HEK293 (cell line): ENCODE results near the gene FBXL7.

Experiments used
- CTCF ChIA-PET: fragments of 350-600 bp; formaldehyde crosslinking; extraction: SDS; loops from one replicate; lab custom pipeline; 2021; ENCODE audit warnings: antibody characterized with exemption; lab: Yijun Ruan, JAX
- POLR2A ChIA-PET: fragments of 300-600 bp; formaldehyde crosslinking; extraction: SDS; loops from one replicate; lab custom pipeline; 2020; ENCODE audit warnings: antibody characterized with exemption, inconsistent platforms; lab: Yijun Ruan, JAX
- H3K27ac ChIP-seq: fragments of 200-500 bp; sonication (Bioruptor generic); 2 replicates; pipeline ENCODE4 v1.5.1; 2014; ENCODE audit warnings: low read depth, low read length, control low read depth, inconsistent platforms; ENCODE audit errors: extremely low read depth
- H3K36me3 ChIP-seq, 2 experiments: fragments of 200-500 bp in 1 of 2; sonication (Bioruptor generic) in 1 of 2; 1 replicate in 1 of 2; 2 replicates in 1 of 2; pipeline ENCODE4 v1.5.1; 2014 to 2017; ENCODE audit warnings: inconsistent platforms in 2 of 2, low read length in 2 of 2; ENCODE audit not compliant: control insufficient read depth in 2 of 2, insufficient read depth in 1 of 2
- H3K4me1 ChIP-seq: fragments of 200-500 bp; sonication (Bioruptor generic); 2 replicates; pipeline ENCODE4 v1.5.1; 2014; ENCODE audit warnings: mild to moderate bottlenecking, low read length, inconsistent platforms; ENCODE audit not compliant: control insufficient read depth, insufficient read depth
- H3K4me3 ChIP-seq: 2 replicates; pipeline ENCODE4 v1.5.1; 2011; ENCODE audit warnings: low read depth, mild to moderate bottlenecking, control low read depth, low read length, moderate library complexity
- H3K9me3 ChIP-seq: fragments of 200-500 bp; sonication (Bioruptor generic); 2 replicates; pipeline ENCODE4 v1.5.1; 2014; ENCODE audit warnings: low read depth, low read length, inconsistent platforms; ENCODE audit not compliant: control insufficient read depth, insufficient read depth
- PBX3 ChIP-seq: sonication (generic); formaldehyde crosslinking; IDR thresholded peaks from 2 replicates; pipeline ENCODE4 v1.8.1; 2022; ENCODE audit warnings: mild to moderate bottlenecking, moderate library complexity, missing genetic modification reagents
- REPIN1 ChIP-seq: fragments of 450-650 bp; formaldehyde crosslinking; IDR thresholded peaks from 2 replicates; pipeline ENCODE4 v1.5.1; 2017; ENCODE audit warnings: missing biosample characterization, missing genetic modification characterization, low read depth
- WT1 ChIP-seq: fragments of 450-650 bp; formaldehyde crosslinking; IDR thresholded peaks from 2 replicates; pipeline ENCODE4 v1.5.1; 2016; ENCODE audit warnings: missing biosample characterization, missing genetic modification characterization
- YY1 ChIP-seq: fragments of 450-650 bp; formaldehyde crosslinking; IDR thresholded peaks from 2 replicates; pipeline ENCODE4 v1.5.1; 2018; ENCODE audit warnings: missing biosample characterization, missing genetic modification characterization
- ZBTB10 ChIP-seq: fragments of 450-650 bp; formaldehyde crosslinking; IDR thresholded peaks from 2 replicates; pipeline ENCODE4 v1.5.1; 2016; ENCODE audit warnings: missing biosample characterization, missing genetic modification characterization
- ZBTB11 ChIP-seq: fragments of 450-650 bp; formaldehyde crosslinking; conservative IDR thresholded peaks from 2 replicates; pipeline ENCODE4 v1.5.1; 2016; ENCODE audit warnings: low read depth, missing biosample characterization, missing genetic modification characterization
- ZBTB21 ChIP-seq: fragments of 450-650 bp; formaldehyde crosslinking; IDR thresholded peaks from 2 replicates; pipeline ENCODE4 v1.5.1; 2017; ENCODE audit warnings: missing biosample characterization, missing genetic modification characterization
- ZNF132 ChIP-seq: fragments of 450-650 bp; formaldehyde crosslinking; IDR thresholded peaks from 2 replicates; pipeline ENCODE4 v1.5.1; 2017; ENCODE audit warnings: missing biosample characterization, missing genetic modification characterization, borderline replicate concordance
- ZNF155 ChIP-seq: fragments of 450-650 bp; formaldehyde crosslinking; IDR thresholded peaks from 2 replicates; pipeline ENCODE4 v1.5.1; 2016; ENCODE audit warnings: missing biosample characterization, missing genetic modification characterization
- ZNF202 ChIP-seq: fragments of 450-650 bp; formaldehyde crosslinking; IDR thresholded peaks from 2 replicates; pipeline ENCODE4 v1.5.1; 2016; ENCODE audit warnings: missing biosample characterization, missing genetic modification characterization, borderline replicate concordance
- ZNF223 ChIP-seq: fragments of 450-650 bp; formaldehyde crosslinking; IDR thresholded peaks from 2 replicates; pipeline ENCODE4 v1.5.1; 2016; ENCODE audit warnings: missing biosample characterization, missing genetic modification characterization
- ZNF248 ChIP-seq: fragments of 450-650 bp; formaldehyde crosslinking; IDR thresholded peaks from 2 replicates; pipeline ENCODE4 v1.5.1; 2017; ENCODE audit warnings: missing biosample characterization, missing genetic modification characterization
- ZNF610 ChIP-seq: fragments of 450-650 bp; formaldehyde crosslinking; IDR thresholded peaks from 2 replicates; pipeline ENCODE4 v1.5.1; 2016; ENCODE audit warnings: missing biosample characterization, missing genetic modification characterization, borderline replicate concordance
- ZNF670 ChIP-seq: fragments of 450-650 bp; formaldehyde crosslinking; IDR thresholded peaks from 2 replicates; pipeline ENCODE4 v1.5.1; 2016; ENCODE audit warnings: missing biosample characterization, missing genetic modification characterization, low read depth
- ZNF837 ChIP-seq: fragments of 450-650 bp; formaldehyde crosslinking; IDR thresholded peaks from 2 replicates; pipeline ENCODE4 v1.5.1; 2016; ENCODE audit warnings: missing biosample characterization, missing genetic modification characterization
- ZSCAN23 ChIP-seq: fragments of 450-650 bp; formaldehyde crosslinking; IDR thresholded peaks from 2 replicates; pipeline ENCODE4 v1.5.1; 2016; ENCODE audit warnings: missing biosample characterization, missing genetic modification characterization
- TF ChIP-seq, protein P1 (sequence below): fragments of 450-650 bp; formaldehyde crosslinking; IDR thresholded peaks from 2 replicates; pipeline ENCODE4 v1.5.1; 2016; ENCODE audit warnings: missing biosample characterization, missing genetic modification characterization
- TF ChIP-seq, protein P2 (sequence below): fragments of 450-650 bp; formaldehyde crosslinking; IDR thresholded peaks from 2 replicates; pipeline ENCODE4 v1.5.1; 2017; ENCODE audit warnings: missing biosample characterization, missing genetic modification characterization

The FBXL7 gene

GRCh38 chr5:15558681-15559080, 58.7 kb downstream of the FBXL7 start (continued):
- TF ChIP-seq, protein P1, sequence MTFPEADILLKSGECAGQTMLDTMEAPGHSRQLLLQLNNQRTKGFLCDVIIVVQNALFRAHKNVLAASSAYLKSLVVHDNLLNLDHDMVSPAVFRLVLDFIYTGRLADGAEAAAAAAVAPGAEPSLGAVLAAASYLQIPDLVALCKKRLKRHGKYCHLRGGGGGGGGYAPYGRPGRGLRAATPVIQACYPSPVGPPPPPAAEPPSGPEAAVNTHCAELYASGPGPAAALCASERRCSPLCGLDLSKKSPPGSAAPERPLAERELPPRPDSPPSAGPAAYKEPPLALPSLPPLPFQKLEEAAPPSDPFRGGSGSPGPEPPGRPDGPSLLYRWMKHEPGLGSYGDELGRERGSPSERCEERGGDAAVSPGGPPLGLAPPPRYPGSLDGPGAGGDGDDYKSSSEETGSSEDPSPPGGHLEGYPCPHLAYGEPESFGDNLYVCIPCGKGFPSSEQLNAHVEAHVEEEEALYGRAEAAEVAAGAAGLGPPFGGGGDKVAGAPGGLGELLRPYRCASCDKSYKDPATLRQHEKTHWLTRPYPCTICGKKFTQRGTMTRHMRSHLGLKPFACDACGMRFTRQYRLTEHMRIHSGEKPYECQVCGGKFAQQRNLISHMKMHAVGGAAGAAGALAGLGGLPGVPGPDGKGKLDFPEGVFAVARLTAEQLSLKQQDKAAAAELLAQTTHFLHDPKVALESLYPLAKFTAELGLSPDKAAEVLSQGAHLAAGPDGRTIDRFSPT (tag by site-specific recombination): no peak
- TF ChIP-seq YY1 (tag by site-specific recombination): no peak
- TF ChIP-seq ZBTB21 (tag by site-specific recombination): no peak
- TF ChIP-seq ZNF202: no peak
- no peak for TF ChIP-seq ZSCAN23 (tag by site-specific recombination)
- TF ChIP-seq ZNF248: no peak
- TF ChIP-seq ZBTB10: no peak

GRCh38 chr5:15560421-15560820, 60.4 kb downstream of the FBXL7 start:
- ChIA-PET POLR2A (no interaction called here), CTCF (no interaction called here)
- H3K36me3 ChIP-seq: no peaks in the 10 kb centered on the region
- no peaks in the 10 kb centered on the region for H3K9me3 ChIP-seq
- no peak overlapping the region for H3K27ac ChIP-seq
- TF ChIP-seq REPIN1 (no peak), ZNF132 (no peak)
- H3K4me3 ChIP-seq: no peak overlapping the region
- H3K4me1 ChIP-seq: no peaks in the 10 kb centered on the region

GRCh38 chr5:15564523-15564922, 64.5 kb downstream of the FBXL7 start:
- no peak for TF ChIP-seq ZNF837 (tag by site-specific recombination)
- no peak for TF ChIP-seq ZNF610 (tag by site-specific recombination)
- TF ChIP-seq ZNF670 (tag by site-specific recombination): no peak
- TF ChIP-seq ZNF223 (tag by site-specific recombination): no peak
- TF ChIP-seq, protein P2, sequence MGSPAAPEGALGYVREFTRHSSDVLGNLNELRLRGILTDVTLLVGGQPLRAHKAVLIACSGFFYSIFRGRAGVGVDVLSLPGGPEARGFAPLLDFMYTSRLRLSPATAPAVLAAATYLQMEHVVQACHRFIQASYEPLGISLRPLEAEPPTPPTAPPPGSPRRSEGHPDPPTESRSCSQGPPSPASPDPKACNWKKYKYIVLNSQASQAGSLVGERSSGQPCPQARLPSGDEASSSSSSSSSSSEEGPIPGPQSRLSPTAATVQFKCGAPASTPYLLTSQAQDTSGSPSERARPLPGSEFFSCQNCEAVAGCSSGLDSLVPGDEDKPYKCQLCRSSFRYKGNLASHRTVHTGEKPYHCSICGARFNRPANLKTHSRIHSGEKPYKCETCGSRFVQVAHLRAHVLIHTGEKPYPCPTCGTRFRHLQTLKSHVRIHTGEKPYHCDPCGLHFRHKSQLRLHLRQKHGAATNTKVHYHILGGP: no peak
- no peak for TF ChIP-seq PBX3 (CRISPR knock-in tag)
- TF ChIP-seq ZNF155: no peak
- TF ChIP-seq WT1: no peak
- no peak for TF ChIP-seq ZBTB11
- no peak overlapping the region for H3K4me3 ChIP-seq
- no peaks in the 10 kb centered on the region for H3K9me3 ChIP-seq
- no peak overlapping the region for H3K27ac ChIP-seq
- CTCF ChIA-PET: no interaction called here
- no peaks in the 10 kb centered on the region for H3K36me3 ChIP-seq
- POLR2A ChIA-PET: no interaction called here
- no peaks in the 10 kb centered on the region for H3K4me1 ChIP-seq
